Measurements from ENCODE around the gene CCDC88B.

The CCDC88B gene

DNA sequence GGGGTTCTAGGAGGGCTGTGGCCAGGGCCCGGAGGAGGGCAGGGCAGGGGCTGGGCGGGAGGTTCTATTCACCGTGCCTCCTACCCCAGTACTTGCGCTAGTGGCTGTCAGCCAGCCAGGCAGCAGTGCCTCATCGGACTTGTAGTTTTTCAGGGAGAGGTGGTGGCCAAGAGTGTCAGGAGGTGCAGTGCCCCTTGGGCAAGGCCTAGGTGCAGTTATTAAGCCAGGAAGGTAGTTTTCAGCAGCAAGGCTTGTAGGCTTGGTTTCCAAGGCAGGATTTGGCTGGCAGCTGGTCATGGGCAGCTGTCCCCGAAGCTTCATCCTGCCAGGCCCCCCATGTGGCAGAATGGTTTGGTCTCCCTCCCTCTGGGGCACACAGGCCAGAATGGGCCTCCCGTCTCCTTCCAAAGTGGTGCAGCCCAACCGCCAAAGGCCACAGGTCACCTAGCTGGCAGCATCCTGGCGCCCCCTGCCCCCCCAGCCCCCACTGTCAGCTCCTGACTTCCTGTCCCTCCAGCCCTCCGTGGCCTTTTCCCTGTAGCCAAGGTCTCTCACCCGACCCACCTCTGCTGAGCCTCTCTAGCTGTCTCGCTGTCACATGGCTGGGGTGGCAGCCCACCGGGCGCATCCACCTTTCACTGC is 8.5 kb downstream of the CCDC88B start:
- TF ChIP-seq YY1 (IDR thresholded peaks at IDR 0.05; ENCODE audit: low read depth) (no peak), TAF1 (IDR thresholded peaks at IDR 0.05; ENCODE audit: low read depth) (no peak), NFIC (IDR thresholded peaks at IDR 0.05) (no peak), CEBPB (IDR thresholded peaks at IDR 0.05) (no peak), TCF12 (IDR thresholded peaks at IDR 0.05; ENCODE audit: low read depth) (no peak), EP300 (IDR thresholded peaks at IDR 0.05; ENCODE audit: borderline replicate concordance) (no peak), ZBTB7A (IDR thresholded peaks at IDR 0.05; ENCODE audit: low read depth) (no peak), CREB1 (IDR thresholded peaks at IDR 0.05; ENCODE audit: low read depth) (no peak), EGR1 (IDR thresholded peaks at IDR 0.05) (no peak), TEAD4 (IDR thresholded peaks at IDR 0.05) (no peak), FOXM1 (IDR thresholded peaks at IDR 0.05; ENCODE audit: borderline replicate concordance, low read depth) (no peak), RAD21 (IDR thresholded peaks at IDR 0.05; ENCODE audit: low read depth) (no peak)
- TF ChIP-seq, protein P1, sequence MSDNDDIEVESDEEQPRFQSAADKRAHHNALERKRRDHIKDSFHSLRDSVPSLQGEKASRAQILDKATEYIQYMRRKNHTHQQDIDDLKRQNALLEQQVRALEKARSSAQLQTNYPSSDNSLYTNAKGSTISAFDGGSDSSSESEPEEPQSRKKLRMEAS (IDR thresholded peaks at IDR 0.05) = no peak
- TF ChIP-seq, protein P2, sequence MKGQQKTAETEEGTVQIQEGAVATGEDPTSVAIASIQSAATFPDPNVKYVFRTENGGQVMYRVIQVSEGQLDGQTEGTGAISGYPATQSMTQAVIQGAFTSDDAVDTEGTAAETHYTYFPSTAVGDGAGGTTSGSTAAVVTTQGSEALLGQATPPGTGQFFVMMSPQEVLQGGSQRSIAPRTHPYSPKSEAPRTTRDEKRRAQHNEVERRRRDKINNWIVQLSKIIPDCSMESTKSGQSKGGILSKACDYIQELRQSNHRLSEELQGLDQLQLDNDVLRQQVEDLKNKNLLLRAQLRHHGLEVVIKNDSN (IDR thresholded peaks at IDR 0.05) = no peak
- TF ChIP-seq, protein P3, sequence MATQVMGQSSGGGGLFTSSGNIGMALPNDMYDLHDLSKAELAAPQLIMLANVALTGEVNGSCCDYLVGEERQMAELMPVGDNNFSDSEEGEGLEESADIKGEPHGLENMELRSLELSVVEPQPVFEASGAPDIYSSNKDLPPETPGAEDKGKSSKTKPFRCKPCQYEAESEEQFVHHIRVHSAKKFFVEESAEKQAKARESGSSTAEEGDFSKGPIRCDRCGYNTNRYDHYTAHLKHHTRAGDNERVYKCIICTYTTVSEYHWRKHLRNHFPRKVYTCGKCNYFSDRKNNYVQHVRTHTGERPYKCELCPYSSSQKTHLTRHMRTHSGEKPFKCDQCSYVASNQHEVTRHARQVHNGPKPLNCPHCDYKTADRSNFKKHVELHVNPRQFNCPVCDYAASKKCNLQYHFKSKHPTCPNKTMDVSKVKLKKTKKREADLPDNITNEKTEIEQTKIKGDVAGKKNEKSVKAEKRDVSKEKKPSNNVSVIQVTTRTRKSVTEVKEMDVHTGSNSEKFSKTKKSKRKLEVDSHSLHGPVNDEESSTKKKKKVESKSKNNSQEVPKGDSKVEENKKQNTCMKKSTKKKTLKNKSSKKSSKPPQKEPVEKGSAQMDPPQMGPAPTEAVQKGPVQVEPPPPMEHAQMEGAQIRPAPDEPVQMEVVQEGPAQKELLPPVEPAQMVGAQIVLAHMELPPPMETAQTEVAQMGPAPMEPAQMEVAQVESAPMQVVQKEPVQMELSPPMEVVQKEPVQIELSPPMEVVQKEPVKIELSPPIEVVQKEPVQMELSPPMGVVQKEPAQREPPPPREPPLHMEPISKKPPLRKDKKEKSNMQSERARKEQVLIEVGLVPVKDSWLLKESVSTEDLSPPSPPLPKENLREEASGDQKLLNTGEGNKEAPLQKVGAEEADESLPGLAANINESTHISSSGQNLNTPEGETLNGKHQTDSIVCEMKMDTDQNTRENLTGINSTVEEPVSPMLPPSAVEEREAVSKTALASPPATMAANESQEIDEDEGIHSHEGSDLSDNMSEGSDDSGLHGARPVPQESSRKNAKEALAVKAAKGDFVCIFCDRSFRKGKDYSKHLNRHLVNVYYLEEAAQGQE (IDR thresholded peaks at IDR 0.05; ENCODE audit: low read depth) = no peak

DNA sequence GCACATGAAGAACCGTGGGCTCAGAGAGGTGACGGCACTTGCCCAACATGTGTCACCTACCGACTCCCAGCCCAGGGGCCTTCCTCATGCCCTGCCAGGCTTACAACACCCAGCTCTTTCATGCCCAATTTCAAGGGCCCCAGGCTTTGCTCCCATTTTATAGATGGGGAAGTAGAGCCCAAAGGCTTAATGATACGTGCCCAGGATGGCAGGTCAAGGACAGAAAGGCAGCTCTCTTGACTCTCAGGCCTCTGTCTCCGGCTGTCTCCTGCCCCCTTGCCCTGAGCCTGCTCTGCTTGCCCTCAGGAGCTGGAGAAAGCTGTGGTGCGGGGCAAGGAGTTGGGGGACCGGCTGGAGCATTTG is 9.0 kb downstream of the CCDC88B start:
- no peak for TF ChIP-seq FOXM1 (IDR thresholded peaks at IDR 0.05; ENCODE audit: borderline replicate concordance, low read depth)
- TF ChIP-seq CEBPB (IDR thresholded peaks at IDR 0.05) = no peak
- no peak for TF ChIP-seq EP300 (IDR thresholded peaks at IDR 0.05; ENCODE audit: borderline replicate concordance)
- TF ChIP-seq NFIC (IDR thresholded peaks at IDR 0.05) = no peak
- TF ChIP-seq ZBTB7A (IDR thresholded peaks at IDR 0.05; ENCODE audit: low read depth) = no peak
- TF ChIP-seq, protein P1 (IDR thresholded peaks at IDR 0.05) = no peak
- no peak for TF ChIP-seq TCF12 (IDR thresholded peaks at IDR 0.05; ENCODE audit: low read depth)

DNA sequence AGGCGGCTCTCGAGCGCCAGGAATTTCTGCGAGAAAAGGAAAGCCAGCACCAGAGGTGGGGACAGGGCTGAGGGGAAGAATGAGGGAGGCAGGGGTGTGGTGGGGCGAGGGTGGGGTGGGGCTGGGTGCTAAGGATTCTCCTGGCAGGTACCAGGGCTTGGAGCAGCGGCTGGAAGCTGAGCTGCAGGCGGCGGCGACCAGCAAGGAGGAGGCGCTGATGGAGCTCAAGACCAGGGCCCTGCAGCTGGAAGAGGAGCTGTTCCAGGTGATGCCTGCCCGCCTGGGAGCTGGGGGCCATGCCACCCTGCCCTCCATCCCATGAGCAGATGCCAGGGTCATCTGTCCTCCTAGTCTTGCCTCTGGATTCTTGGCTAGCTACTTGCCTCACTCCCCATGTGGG is 9.4 kb downstream of the CCDC88B start:
- TF ChIP-seq NFIC (IDR thresholded peaks at IDR 0.05) (no peak), TCF12 (IDR thresholded peaks at IDR 0.05; ENCODE audit: low read depth) (no peak), ZBTB7A (IDR thresholded peaks at IDR 0.05; ENCODE audit: low read depth) (no peak), CREB1 (IDR thresholded peaks at IDR 0.05; ENCODE audit: low read depth) (no peak), TAF1 (IDR thresholded peaks at IDR 0.05; ENCODE audit: low read depth) (no peak), FOXM1 (IDR thresholded peaks at IDR 0.05; ENCODE audit: borderline replicate concordance, low read depth) (no peak), EP300 (IDR thresholded peaks at IDR 0.05; ENCODE audit: borderline replicate concordance) (no peak), RAD21 (IDR thresholded peaks at IDR 0.05; ENCODE audit: low read depth) (no peak), CEBPB (IDR thresholded peaks at IDR 0.05) (no peak), EGR1 (IDR thresholded peaks at IDR 0.05) (no peak), TEAD4 (IDR thresholded peaks at IDR 0.05) (no peak), YY1 (IDR thresholded peaks at IDR 0.05; ENCODE audit: low read depth) (no peak)
- TF ChIP-seq, protein P3 (IDR thresholded peaks at IDR 0.05; ENCODE audit: low read depth) = no peak
- TF ChIP-seq, protein P2 (IDR thresholded peaks at IDR 0.05) = no peak
- TF ChIP-seq, protein P1 (IDR thresholded peaks at IDR 0.05) = no peak

DNA sequence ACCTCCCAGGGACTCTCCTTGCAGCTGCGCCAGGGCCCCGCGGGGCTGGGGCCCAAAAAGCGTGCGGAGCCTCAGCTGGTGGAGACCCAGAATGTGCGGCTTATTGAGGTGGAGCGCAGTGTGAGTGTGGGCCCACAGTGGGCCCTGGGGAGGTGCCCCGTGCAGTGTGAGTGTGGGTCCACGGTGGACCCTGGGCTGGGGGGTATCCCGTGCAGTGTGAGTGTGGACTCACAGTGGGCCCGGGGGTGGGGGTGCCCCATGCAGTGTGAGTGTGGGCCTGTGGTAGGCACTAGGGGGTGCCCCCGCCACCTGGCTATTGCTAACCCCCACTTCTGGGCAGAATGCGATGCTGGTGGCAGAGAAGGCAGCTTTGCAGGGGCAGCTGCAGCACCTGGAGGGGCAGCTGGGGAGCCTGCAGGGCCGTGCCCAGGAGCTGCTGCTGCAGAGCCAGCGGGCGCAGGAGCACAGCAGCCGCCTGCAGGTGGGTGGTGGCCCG is 11.2 kb downstream of the CCDC88B start:
- TF ChIP-seq, protein P1 (IDR thresholded peaks at IDR 0.05) = no peak
- no peak for TF ChIP-seq RAD21 (IDR thresholded peaks at IDR 0.05; ENCODE audit: low read depth)
- no peak for TF ChIP-seq ZBTB7A (IDR thresholded peaks at IDR 0.05; ENCODE audit: low read depth)
- no peak for TF ChIP-seq EGR1 (IDR thresholded peaks at IDR 0.05)
- TF ChIP-seq TEAD4 (IDR thresholded peaks at IDR 0.05) = no peak
- TF ChIP-seq TAF1 (IDR thresholded peaks at IDR 0.05; ENCODE audit: low read depth) = no peak
- no peak for TF ChIP-seq CEBPB (IDR thresholded peaks at IDR 0.05)
- no peak for TF ChIP-seq YY1 (IDR thresholded peaks at IDR 0.05; ENCODE audit: low read depth)
- TF ChIP-seq TCF12 (IDR thresholded peaks at IDR 0.05; ENCODE audit: low read depth) = no peak

All from Ishikawa (cell line).